Mesendoderm (in vitro differentiated cells): ENCODE measurements around the gene FST.

Experiments used
- DNase-seq: peaks from one replicate; pipeline ENCODE4 v3.0.0; 2013
- H2AK5ac ChIP-seq: 2 replicates; pipeline ENCODE4 v1.6.1; 2013; ENCODE audit warnings: low read length, inconsistent platforms
- H2BK120ac ChIP-seq: 2 replicates; pipeline ENCODE4 v1.6.1; 2013; ENCODE audit warnings: low read depth, mild to moderate bottlenecking, low read length, moderate library complexity, mixed read lengths
- H2BK15ac ChIP-seq: replicated peaks from 2 replicates; pipeline ENCODE4 v1.6.1; 2013; ENCODE audit warnings: low read depth, mild to moderate bottlenecking, moderate library complexity
- H2BK5ac ChIP-seq: 2 replicates; pipeline ENCODE4 v1.6.1; 2013; ENCODE audit warnings: low read length, inconsistent platforms
- H3K18ac ChIP-seq: 2 replicates; pipeline ENCODE4 v1.6.1; 2013; ENCODE audit warnings: mild to moderate bottlenecking, low read length, mixed read lengths
- H3K23ac ChIP-seq: one replicate; pipeline ENCODE4 v1.6.1; 2013; ENCODE audit warnings: low read length
- H3K27ac ChIP-seq: 2 replicates; pipeline ENCODE4 v1.5.1; 2013; ENCODE audit warnings: low read depth, mild to moderate bottlenecking, inconsistent platforms, low read length, moderate library complexity
- H3K27me3 ChIP-seq: 2 replicates; pipeline ENCODE4 v1.6.1; 2013; ENCODE audit warnings: low read length, control low read depth, mild to moderate bottlenecking, inconsistent platforms; ENCODE audit not compliant: insufficient read depth, poor library complexity
- H3K36me3 ChIP-seq: 2 replicates; pipeline ENCODE4 v1.6.1; 2013; ENCODE audit warnings: low read length, inconsistent platforms; ENCODE audit not compliant: control insufficient read depth, insufficient read depth
- H3K4ac ChIP-seq: one replicate; pipeline ENCODE4 v1.6.1; 2013; ENCODE audit warnings: low read depth, mild to moderate bottlenecking, low read length, moderate library complexity
- H3K4me1 ChIP-seq: 2 replicates; pipeline ENCODE4 v1.6.1; 2013; ENCODE audit warnings: low read depth, low read length, inconsistent platforms; ENCODE audit not compliant: control insufficient read depth
- H3K4me2 ChIP-seq: 2 replicates; pipeline ENCODE4 v1.6.1; 2013; ENCODE audit warnings: low read length
- H3K4me3 ChIP-seq: 2 replicates; pipeline ENCODE4 v1.5.1; 2013; ENCODE audit warnings: mild to moderate bottlenecking, low read length
- H3K56ac ChIP-seq: one replicate; pipeline ENCODE4 v1.6.1; 2013; ENCODE audit warnings: low read length
- H3K79me1 ChIP-seq: 2 replicates; pipeline ENCODE4 v1.6.1; 2013; ENCODE audit warnings: low read length, inconsistent platforms
- H3K79me2 ChIP-seq: 2 replicates; pipeline ENCODE4 v1.6.1; 2013; ENCODE audit warnings: mild to moderate bottlenecking, low read length; ENCODE audit not compliant: control insufficient read depth, insufficient read depth
- H3K9ac ChIP-seq: 2 replicates; pipeline ENCODE4 v1.6.1; 2013; ENCODE audit warnings: low read length, inconsistent platforms
- H4K5ac ChIP-seq: one replicate; pipeline ENCODE4 v1.6.1; 2013; ENCODE audit warnings: low read length
- H4K8ac ChIP-seq: one replicate; pipeline ENCODE4 v1.6.1; 2013; ENCODE audit warnings: low read depth, mild to moderate bottlenecking, control low read depth, low read length, moderate library complexity
- WGBS: extraction: QIAGEN DNeasy Blood & Tissue Kit; methylation state at CpG from one replicate; pipeline ENCODE4 v1.1.7; 2013; ENCODE audit warnings: low lambda C conversion rate, missing lambda C conversion rate; ENCODE audit not compliant: insufficient coverage; ENCODE audit errors: extremely low coverage; 5-methylcytosine and 5-hydroxymethylcytosine counted together

FST gene

GRCh38 chr5:53512539-53512938, 32.1 kb downstream of the FST start:
- Histone ChIP-seq H3K36me3 (no peaks in the 10 kb centered on the region), H2BK120ac (no peak overlapping the region), H3K4me3 (no peak overlapping the region), H3K9ac (no peak overlapping the region), H2BK15ac (no peak overlapping the region), H2AK5ac (no peak overlapping the region), H3K4me1 (no peaks in the 10 kb centered on the region), H3K27me3 (no peaks in the 10 kb centered on the region), H3K4ac (no peak overlapping the region), H3K79me2 (no peaks in the 10 kb centered on the region), H2BK5ac (no peak overlapping the region), H4K8ac (no peak overlapping the region), H4K5ac (no peak overlapping the region), H3K79me1 (no peaks in the 10 kb centered on the region), H3K4me2 (no peak overlapping the region), H3K18ac (no peak overlapping the region), H3K23ac (no peak overlapping the region), H3K56ac (no peak overlapping the region), H3K27ac (no peak overlapping the region)
- DNase-seq, result no peak

- Histone ChIP-seq H2BK5ac (no peak overlapping the region), H3K79me1 (no peaks in the 10 kb centered on the region), H2BK15ac (no peak overlapping the region), H4K8ac (no peak overlapping the region), H3K9ac (no peak overlapping the region), H3K36me3 (no peaks in the 10 kb centered on the region), H3K23ac (no peak overlapping the region), H3K79me2 (no peaks in the 10 kb centered on the region), H3K56ac (no peak overlapping the region), H3K27me3 (no peaks in the 10 kb centered on the region), H3K4me1 (no peaks in the 10 kb centered on the region), H3K4ac (no peak overlapping the region), H3K18ac (no peak overlapping the region), H4K5ac (no peak overlapping the region), H3K27ac (no peak overlapping the region), H3K4me2 (no peak overlapping the region), H2BK120ac (no peak overlapping the region), H3K4me3 (no peak overlapping the region), H2AK5ac (no peak overlapping the region)
- DNase-seq, result no peak
- WGBS, result no CpG with 5 or more reads among the region's 6 CpGs
Measured at GRCh38 chr5:53515988-53516387, 35.6 kb downstream of the FST start.

GRCh38 chr5:53520813-53521212, 40.4 kb downstream of the FST start:
- H3K56ac ChIP-seq, result no peak overlapping the region
- H3K23ac ChIP-seq, result no peak overlapping the region
- no peak overlapping the region for H3K4me3 ChIP-seq
- no peak overlapping the region for H2BK120ac ChIP-seq
- H3K36me3 ChIP-seq, result no peaks in the 10 kb centered on the region
- no peak overlapping the region for H3K18ac ChIP-seq
- no peaks in the 10 kb centered on the region for H3K27me3 ChIP-seq
- H3K4me1 ChIP-seq, result no peaks in the 10 kb centered on the region
- no peak overlapping the region for H3K9ac ChIP-seq
- no peak overlapping the region for H3K27ac ChIP-seq
- no peak overlapping the region for H3K4ac ChIP-seq
- H3K4me2 ChIP-seq, result no peak overlapping the region
- H3K79me2 ChIP-seq, result no peaks in the 10 kb centered on the region
- no peak for DNase-seq
- no peak overlapping the region for H4K5ac ChIP-seq
- no peak overlapping the region for H2BK15ac ChIP-seq
- no peak overlapping the region for H4K8ac ChIP-seq
- no peak overlapping the region for H2BK5ac ChIP-seq
- H2AK5ac ChIP-seq, result no peak overlapping the region
- H3K79me1 ChIP-seq, result no peaks in the 10 kb centered on the region
